Measurements from ENCODE around the gene PPP1CA.

- no peak for TF ChIP-seq CTCF (IDR thresholded peaks at IDR 0.05)
- no peak for TF ChIP-seq POLR2A (IDR thresholded peaks at IDR 0.05)
Observed at GRCh38 chr11:67356387-67356863, 45.2 kb downstream of the PPP1CA start.
